HUES6 (cell line): Measurements from ENCODE around the gene COA1.
A peak's percentile ranks its signal among the peaks of the same experiment; 100 is the strongest.

ENCODE experiments used
- H3K27ac ChIP-seq: 2 replicates; pipeline ENCODE4 v1.7.0; 2013; ENCODE audit warnings: low read depth, mild to moderate bottlenecking, low read length, inconsistent platforms
- H3K27me3 ChIP-seq: 2 replicates; pipeline ENCODE4 v1.6.1; 2013; ENCODE audit warnings: low read length; ENCODE audit not compliant: control insufficient read depth, insufficient read depth
- H3K36me3 ChIP-seq: 2 replicates; pipeline ENCODE4 v1.6.1; 2013; ENCODE audit warnings: low read length; ENCODE audit not compliant: control insufficient read depth, insufficient read depth
- H3K4me1 ChIP-seq: 2 replicates; pipeline ENCODE4 v1.6.1; 2013; ENCODE audit warnings: low read length; ENCODE audit not compliant: control insufficient read depth, insufficient read depth
- H3K4me3 ChIP-seq: 2 replicates; pipeline ENCODE4 v1.5.1; 2013; ENCODE audit warnings: low read depth, low read length
- H3K9ac ChIP-seq: one replicate; pipeline ENCODE4 v1.6.1; 2013; ENCODE audit warnings: mild to moderate bottlenecking, low read length
- H3K9me3 ChIP-seq: 2 replicates; pipeline ENCODE4 v1.6.1; 2013; ENCODE audit warnings: low read depth, low read length; ENCODE audit not compliant: control insufficient read depth, insufficient read depth

The COA1 gene

GRCh38 chr7:43767311-43767710, 38.0 kb upstream of the COA1 start:
- H3K4me1 ChIP-seq = peaks cover 23% of the 10 kb centered on the region
- no peak overlapping the region for H3K9ac ChIP-seq
- H3K36me3 ChIP-seq = peaks cover 4% of the 10 kb centered on the region; the same call in 1 of the 2 replicates
- H3K27ac ChIP-seq = no peak overlapping the region
- H3K27me3 ChIP-seq = no peaks in the 10 kb centered on the region
- no peaks in the 10 kb centered on the region for H3K9me3 ChIP-seq
- no peak overlapping the region for H3K4me3 ChIP-seq

DNA sequence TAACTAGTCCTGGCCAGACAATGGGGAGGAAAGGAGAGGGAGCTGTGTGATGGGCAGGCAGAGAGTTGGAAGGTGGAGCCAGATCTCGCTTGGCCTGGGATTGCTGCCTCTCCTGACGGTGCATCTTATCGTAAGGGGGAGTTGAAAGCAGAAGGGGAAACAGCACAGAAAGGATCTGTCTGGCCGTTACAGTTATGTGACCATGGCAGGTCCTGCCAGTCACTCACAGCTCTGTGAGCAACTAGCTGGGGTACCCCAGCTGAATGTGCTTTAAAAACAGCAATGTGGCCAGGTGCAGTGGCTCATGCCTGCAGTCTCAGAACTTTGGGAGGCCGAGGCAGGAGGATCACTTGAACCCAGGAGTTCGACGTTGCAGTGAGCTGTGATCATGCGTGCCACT, 37.2 kb upstream of the COA1 start:
- Histone ChIP-seq H3K27ac (no peak overlapping the region), H3K4me3 (no peak overlapping the region), H3K9me3 (no peaks in the 10 kb centered on the region), H3K4me1 (peaks cover 23% of the 10 kb centered on the region), H3K36me3 (no peaks in the 10 kb centered on the region), H3K27me3 (no peaks in the 10 kb centered on the region), H3K9ac (no peak overlapping the region)

DNA sequence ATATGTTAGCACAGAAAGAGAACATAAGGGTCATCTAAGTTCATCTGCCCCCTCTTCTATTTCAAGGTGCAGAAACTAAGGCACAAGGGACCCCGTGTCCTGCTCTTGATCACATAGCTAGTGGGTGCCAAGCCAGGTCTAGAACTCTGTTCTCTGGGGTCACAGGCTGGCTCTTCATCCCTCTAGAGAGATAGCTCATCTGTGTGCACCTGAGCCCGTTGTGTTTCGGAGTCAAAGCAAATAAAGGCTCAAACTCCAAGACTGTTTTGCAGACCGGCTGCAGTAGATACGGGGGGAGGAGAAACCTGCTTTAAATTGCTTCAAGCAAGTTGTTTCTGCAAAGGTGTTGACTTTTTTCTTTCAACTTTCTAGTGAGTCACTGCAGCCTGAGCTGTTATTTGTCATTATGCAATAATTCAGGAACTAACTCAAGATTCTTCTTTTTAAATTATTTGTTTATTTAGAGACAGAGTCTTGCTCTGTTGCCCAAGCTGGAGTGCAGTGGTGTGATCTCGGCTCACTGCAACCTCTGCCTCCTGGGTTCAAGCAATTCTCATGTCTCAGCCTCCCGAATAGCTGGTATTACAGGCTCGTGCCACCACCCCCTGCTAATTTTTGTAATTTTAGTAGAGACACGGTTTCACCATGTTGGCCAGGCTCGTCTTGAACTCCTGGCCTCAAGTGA, 35.6 kb upstream of the COA1 start:
- Histone ChIP-seq H3K36me3 (no peaks in the 10 kb centered on the region), H3K9ac (peak overlapping the region; percentile 9), H3K4me3 (no peak overlapping the region), H3K27ac (no peak overlapping the region), H3K4me1 (peaks cover 23% of the 10 kb centered on the region), H3K27me3 (peaks cover 4% of the 10 kb centered on the region; the same call in 1 of the 2 replicates), H3K9me3 (no peaks in the 10 kb centered on the region)

DNA sequence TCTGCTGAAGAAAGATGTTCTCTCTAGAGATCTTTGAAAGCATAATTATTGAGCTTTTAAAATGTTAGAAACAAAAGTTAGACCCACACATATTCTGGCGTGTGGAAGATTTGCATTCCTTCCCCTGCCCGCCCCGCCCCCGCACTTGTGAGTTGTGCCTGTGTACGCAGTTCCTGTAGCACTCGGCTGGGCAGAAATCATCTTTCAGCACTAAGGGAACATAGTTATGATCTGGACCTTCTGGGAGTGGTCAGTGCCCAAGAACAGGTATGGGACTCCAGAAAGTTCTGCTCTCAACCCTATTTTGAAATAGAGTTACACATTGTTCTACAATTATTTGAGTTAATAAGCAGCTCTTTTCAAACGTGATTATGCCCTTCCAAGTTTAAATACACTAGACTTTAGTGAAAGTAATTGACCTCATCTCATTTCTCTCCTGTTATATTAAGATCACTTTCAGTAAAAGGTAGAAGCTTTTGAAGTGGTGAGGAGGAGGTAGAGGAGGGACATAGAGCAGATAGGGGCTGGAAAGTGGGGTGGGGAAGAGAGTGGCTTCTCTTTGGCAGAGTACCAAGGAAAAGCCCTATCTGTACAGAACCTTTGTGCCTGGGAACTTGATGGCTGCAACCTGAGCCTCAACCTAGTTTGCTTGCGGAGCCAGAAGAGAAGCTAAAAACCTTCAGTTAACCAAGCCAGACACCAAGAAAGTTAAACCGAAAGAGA, 34.9 kb upstream of the COA1 start:
- Histone ChIP-seq H3K9me3 (no peaks in the 10 kb centered on the region), H3K27ac (no peak overlapping the region), H3K4me3 (no peak overlapping the region; the same call in 1 of the 2 replicates), H3K4me1 (peaks cover 28% of the 10 kb centered on the region), H3K27me3 (peaks cover 11% of the 10 kb centered on the region), H3K9ac (peak overlapping the region; percentile 9), H3K36me3 (no peaks in the 10 kb centered on the region)

GRCh38 chr7:43763183-43763582, 33.9 kb upstream of the COA1 start:
- H3K9ac ChIP-seq = no peak overlapping the region
- no peaks in the 10 kb centered on the region for H3K36me3 ChIP-seq
- peaks cover 31% of the 10 kb centered on the region for H3K4me1 ChIP-seq
- no peaks in the 10 kb centered on the region for H3K9me3 ChIP-seq
- H3K27me3 ChIP-seq = peaks cover 17% of the 10 kb centered on the region
- H3K4me3 ChIP-seq = no peak overlapping the region
- H3K27ac ChIP-seq = no peak overlapping the region

GRCh38 chr7:43761938-43762692, 32.8 kb upstream of the COA1 start:
- Histone ChIP-seq H3K4me1 (peaks cover 36% of the 10 kb centered on the region), H3K36me3 (no peaks in the 10 kb centered on the region), H3K9ac (no peak overlapping the region), H3K9me3 (no peaks in the 10 kb centered on the region), H3K27ac (no peak overlapping the region), H3K27me3 (peaks cover 27% of the 10 kb centered on the region), H3K4me3 (no peak overlapping the region)

GRCh38 chr7:43761382-43761781, 32.1 kb upstream of the COA1 start:
- Histone ChIP-seq H3K9me3 (no peaks in the 10 kb centered on the region), H3K27me3 (peaks cover 35% of the 10 kb centered on the region), H3K36me3 (no peaks in the 10 kb centered on the region), H3K4me1 (peaks cover 36% of the 10 kb centered on the region), H3K4me3 (no peak overlapping the region), H3K9ac (no peak overlapping the region), H3K27ac (no peak overlapping the region)

DNA sequence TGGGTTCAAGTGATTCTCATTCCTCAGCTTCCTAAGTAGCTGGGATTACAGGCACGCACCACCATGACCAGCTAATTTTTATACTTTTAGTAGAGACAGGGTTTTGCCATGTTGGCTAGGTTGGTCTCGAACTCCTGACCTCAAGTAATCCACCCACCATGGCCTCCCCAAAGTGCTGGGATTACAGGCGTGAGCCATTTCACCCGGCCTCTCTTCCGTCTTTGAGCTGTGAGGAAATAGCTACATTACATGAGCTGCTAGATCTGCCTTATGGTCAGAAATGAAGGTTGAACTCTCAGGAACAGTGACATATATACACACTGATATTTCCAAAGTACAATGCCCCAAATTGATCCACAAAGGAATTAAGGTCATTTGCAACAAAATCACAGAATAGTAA, 31.5 kb upstream of the COA1 start:
- peaks cover 36% of the 10 kb centered on the region for H3K4me1 ChIP-seq

GRCh38 chr7:43758822-43759683, 29.7 kb upstream of the COA1 start:
- no peak overlapping the region for H3K27ac ChIP-seq

More for the DNA sequence above, 31.5 kb upstream of the COA1 start:
- no peak overlapping the region for H3K4me3 ChIP-seq
- no peaks in the 10 kb centered on the region for H3K36me3 ChIP-seq
- H3K9ac ChIP-seq = no peak overlapping the region
- peaks cover 35% of the 10 kb centered on the region for H3K27me3 ChIP-seq
- no peak overlapping the region for H3K27ac ChIP-seq
- H3K9me3 ChIP-seq = no peaks in the 10 kb centered on the region

GRCh38 chr7:43758029-43758821, 28.9 kb upstream of the COA1 start, which contains the start of gene BLVRA:
BLVRA (plus strand) TSS chr7:43758680; CDS start chr7:43771159, 12,479 bp downstream.
- peak within 1 kb of the TSS; percentile 93 for H3K4me3 ChIP-seq
- no peak within 1 kb of the TSS for H3K27ac ChIP-seq
- no peaks in the 10 kb centered on the region for H3K36me3 ChIP-seq
- no peaks in the 10 kb centered on the region for H3K9me3 ChIP-seq
- peaks cover 18% of the 10 kb centered on the region for H3K4me1 ChIP-seq
- H3K9ac ChIP-seq = peak within 1 kb of the TSS; percentile 62
- peaks cover 35% of the 10 kb centered on the region for H3K27me3 ChIP-seq

More at GRCh38 chr7:43758822-43759683, 29.7 kb upstream of the COA1 start:
- H3K4me3 ChIP-seq = peak overlapping the region; percentile 93
- peaks cover 26% of the 10 kb centered on the region for H3K4me1 ChIP-seq
- peaks cover 35% of the 10 kb centered on the region for H3K27me3 ChIP-seq
- peak overlapping the region; percentile 62 for H3K9ac ChIP-seq
- no peaks in the 10 kb centered on the region for H3K9me3 ChIP-seq
- no peaks in the 10 kb centered on the region for H3K36me3 ChIP-seq
